ENCODE data around the gene PRPF38A.
"Not testable (repeated sequence)": the region's sequence is repeated elsewhere in the genome, so short reads cannot be mapped to it uniquely, and the experiment has no call there.

Gene PRPF38A, protein sequence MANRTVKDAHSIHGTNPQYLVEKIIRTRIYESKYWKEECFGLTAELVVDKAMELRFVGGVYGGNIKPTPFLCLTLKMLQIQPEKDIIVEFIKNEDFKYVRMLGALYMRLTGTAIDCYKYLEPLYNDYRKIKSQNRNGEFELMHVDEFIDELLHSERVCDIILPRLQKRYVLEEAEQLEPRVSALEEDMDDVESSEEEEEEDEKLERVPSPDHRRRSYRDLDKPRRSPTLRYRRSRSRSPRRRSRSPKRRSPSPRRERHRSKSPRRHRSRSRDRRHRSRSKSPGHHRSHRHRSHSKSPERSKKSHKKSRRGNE

GRCh38 chr1:52404116-52404974 is at the start of gene PRPF38A, which contains the start of gene ORC1:
Gene PRPF38A, plus strand, starts transcription at chr1:52404602. Its CDS starts 148 bp downstream, at chr1:52404750.
Gene ORC1, minus strand, starts transcription at chr1:52404423. Its CDS starts 2,200 bp downstream, at chr1:52402223.
- DNase-seq: peak; percentile 97

- no peak for DNase-seq
These were observed 49.0 kb upstream of the PRPF38A start for GRCh38 chr1:52355436-52355835.

- DNase-seq: no peak
These were observed 48.4 kb upstream of the PRPF38A start for GRCh38 chr1:52355847-52356505.

- DNase-seq: no peak
These were observed 47.5 kb upstream of the PRPF38A start for GRCh38 chr1:52356818-52357355.

GRCh38 chr1:52357397-52357796 is 47.0 kb upstream of the PRPF38A start:
- DNase-seq: no peak

DNA sequence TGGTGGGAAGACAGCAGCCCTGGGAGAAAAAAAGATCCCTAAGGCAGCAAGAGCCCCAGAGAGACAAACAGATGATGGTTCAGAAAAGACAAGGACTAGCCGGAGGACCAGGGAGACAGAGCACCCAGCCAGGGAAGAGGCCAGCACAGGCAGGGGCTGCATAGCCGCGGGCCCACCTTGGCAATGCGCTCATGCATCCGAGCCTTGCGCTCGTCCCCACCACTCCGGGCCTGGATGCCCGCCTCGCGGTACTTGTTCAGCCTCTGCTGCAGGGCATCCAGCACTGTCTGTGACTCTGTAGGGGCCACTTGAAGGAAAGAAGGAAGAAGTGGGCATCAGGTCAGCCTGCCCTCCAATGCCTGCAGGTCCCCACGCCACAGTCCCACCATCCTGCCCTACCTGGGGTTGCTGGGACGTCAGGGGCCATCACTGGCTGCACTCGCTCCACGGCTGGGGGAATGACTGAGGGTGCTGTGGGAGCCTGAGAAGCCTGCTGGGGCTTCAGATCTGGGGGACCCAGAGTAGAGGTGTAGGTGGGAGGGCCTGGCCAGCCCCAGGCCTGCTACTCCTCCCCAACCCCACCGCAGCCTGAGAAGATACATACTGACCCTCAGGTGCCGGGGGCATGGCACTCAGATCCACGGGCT is 45.4 kb upstream of the PRPF38A start:
- no peak for DNase-seq

- no peak for DNase-seq
These were observed 44.5 kb upstream of the PRPF38A start for GRCh38 chr1:52359676-52360594.

- no peak for DNase-seq
These were observed 43.8 kb upstream of the PRPF38A start for GRCh38 chr1:52360595-52360968.

DNA sequence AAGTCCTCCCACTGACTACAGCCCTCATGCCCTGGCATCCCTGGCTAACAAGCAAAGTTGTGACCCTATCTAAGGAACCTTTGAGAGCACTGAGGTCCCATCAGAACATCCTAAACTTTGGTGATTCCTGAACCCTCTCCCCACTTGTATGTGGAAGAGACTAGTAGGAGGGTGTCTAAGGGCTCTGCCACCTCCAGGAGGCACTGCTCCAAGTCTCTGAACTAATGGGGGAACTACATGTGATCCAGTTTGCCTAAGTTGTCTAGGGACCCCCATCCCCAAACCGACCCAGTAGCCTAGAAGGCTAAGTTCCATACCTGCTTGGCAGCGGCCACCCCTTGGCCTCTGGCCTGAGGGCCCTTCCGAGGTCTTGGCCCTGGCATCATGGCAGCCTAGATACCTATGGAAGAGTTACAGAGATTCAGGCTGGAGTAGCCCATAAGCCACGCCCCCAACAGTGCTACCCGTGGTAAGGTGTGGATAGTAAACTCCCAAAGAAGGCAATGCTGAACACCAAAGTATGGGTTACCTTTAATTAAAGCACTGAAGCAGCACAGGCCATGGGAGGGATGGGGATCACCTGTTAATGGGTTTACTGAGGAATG is 40.1 kb upstream of the PRPF38A start:
- DNase-seq: no peak

GRCh38 chr1:52365071-52365745 is 39.2 kb upstream of the PRPF38A start:
- DNase-seq: peak; percentile 18

DNA sequence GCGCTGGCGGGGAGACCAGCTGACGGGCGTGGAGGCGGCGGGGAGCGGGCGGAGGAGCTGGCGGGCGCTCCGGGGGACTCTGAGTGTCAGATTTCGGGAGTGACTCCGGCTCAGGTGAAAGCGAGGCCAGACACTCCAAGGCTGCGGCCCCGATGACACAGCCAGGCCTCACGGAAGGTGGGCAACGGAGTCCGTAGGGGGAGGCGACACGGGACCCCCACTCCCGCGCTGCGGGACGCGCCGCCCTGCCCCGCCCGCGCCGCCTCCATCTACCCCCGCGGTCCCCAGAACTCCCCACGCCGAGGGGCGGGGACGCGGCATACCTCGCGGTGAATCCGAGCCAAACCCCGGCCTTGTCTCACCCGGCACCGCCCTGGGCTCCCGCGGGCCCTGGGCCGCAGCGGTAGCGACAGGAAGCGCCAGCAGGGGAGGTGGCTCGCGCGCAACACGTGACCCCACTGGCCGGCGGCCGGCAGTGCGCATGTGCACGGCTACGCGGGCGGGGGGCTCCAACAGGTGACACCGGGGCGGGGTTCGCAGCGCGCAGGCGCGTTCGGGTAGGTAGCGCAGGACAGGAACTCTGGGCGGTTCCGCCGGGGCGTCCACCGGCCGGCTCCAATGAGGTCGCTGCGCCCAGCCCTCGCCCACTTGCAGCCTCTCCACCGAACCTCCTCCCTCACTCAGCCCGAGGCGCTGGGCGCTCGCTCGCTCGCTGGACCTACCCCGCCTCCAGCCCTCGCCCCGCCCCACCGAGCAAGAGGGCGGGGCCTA is 38.5 kb upstream of the PRPF38A start, which contains the start of gene CC2D1B:
CC2D1B (minus strand) TSS at position 460 of the 771 bp plus-strand sequence. CDS start 1,585 bp downstream, outside the sequence.
- peak; percentile 98 for DNase-seq

- DNase-seq: no peak
These were observed 37.9 kb upstream of the PRPF38A start for GRCh38 chr1:52366517-52366827.

GRCh38 chr1:52367272-52367671 is 37.1 kb upstream of the PRPF38A start:
- no peak for DNase-seq

DNA sequence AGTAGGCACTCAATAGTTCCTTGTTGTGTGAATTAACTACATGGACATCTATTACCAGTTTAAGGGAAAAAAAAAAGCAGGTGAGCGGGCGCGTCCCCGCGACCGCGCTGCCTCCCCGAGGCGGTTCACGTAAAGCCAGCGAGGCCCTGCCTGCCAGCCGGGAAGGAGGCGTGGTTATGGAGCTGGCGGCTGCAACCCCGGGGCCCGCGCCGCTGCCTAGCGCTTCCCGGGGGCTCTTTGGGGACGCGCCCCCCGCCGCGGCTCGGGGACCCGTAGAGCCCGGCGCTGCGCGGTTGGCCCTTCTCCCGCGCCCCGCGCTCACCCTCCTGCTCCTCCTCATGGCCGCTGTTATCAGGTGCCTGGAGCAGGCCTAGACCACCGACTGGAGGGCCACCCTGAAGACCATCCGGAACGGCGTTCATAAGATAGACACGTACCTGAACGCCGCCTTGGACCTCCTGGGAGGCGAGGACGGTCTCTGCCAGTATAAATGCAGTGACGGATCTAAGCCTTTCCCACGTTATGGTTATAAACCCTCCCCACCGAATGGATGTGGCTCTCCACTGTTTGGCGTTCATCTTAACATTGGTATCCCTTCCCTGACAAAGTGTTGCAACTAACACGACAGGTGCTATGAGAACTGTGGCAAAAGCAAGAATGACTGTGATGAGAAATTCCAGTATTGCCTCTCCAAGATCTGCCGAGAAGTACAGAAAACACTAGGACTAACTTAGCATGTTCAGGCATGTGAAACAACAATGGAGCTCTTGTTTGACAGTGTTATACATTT is 35.8 kb upstream of the PRPF38A start:
- peak; percentile 82 for DNase-seq

DNA sequence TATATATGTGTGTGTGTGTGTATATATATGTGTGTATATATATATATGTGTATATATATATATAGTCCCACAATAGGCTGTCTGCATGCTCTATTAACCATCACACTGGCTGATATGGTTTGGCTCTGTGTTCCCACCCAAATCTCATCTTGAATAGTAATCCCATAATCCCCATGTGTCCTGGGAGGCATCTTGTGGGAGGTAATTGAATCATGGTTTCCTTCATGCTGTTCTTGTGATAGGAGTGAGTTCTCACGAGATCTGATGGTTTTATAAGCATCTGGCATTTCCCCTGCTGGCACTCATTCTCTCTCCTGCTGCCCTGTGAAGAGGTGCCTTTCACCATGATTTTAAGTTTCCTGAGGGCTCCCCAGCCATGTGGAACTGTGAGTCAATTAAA is 34.6 kb upstream of the PRPF38A start:
- not testable (repeated sequence) for DNase-seq

DNA sequence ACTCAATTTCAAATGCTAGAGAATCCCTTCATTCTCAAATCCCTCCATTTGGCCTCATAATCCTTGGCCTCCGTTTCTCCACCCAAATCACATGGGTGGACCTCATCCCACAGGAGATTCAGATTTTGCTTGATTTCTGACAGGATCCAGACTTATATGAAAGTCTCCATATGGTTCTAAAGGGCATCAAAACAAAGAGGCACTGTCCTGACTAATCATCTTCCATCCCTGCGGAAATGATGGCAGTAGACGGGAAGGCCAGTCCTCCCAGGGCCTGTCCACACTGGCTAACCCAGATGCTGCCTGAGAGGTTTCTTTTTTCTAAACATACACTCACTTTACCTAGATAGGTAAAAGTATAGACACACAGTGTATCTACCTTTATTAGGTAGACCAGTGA is 19.0 kb upstream of the PRPF38A start:
- no peak for DNase-seq

GRCh38 chr1:52386458-52386857 is 17.9 kb upstream of the PRPF38A start:
- no peak for DNase-seq

GRCh38 chr1:52393174-52393573 is 11.2 kb upstream of the PRPF38A start:
- no peak for DNase-seq

DNA sequence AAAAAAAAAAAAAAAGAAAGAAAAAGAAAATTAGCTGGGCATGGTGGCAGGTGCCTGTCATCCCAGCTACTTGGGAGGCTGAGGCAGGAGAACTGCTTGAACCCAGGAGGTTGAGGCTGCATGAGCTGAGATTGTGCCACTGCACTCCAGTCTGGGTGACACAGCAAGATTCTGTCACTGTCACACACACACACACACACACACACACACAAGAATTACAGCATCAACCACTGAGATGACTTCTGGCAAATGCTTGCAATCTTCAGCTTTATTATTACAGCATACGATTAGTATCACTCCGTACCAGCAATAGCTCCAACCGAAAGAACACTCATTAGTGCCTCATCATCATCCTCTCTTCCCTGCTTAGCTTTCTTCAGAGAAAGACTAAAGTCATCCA is 4.8 kb upstream of the PRPF38A start:
- DNase-seq: no peak
